H54 (cell line): ENCODE measurements around the gene FSTL1.
A peak's percentile ranks its signal among the peaks of the same experiment; 100 is the strongest.

Source experiments
- DNase-seq: peaks from one replicate; pipeline ENCODE4 v3.0.0; 2011; ENCODE audit warnings: low spot score, mixed read lengths; ENCODE audit not compliant: insufficient read length
- FAIRE-seq: peaks from 3 replicates; lab custom pipeline; 2011; peaks lifted over from hg19 to GRCh38; lab: Jason Lieb, UNC
- POLR2A ChIP-seq: IDR thresholded peaks from 2 replicates; pipeline ENCODE4 v1.6.1; 2011; ENCODE audit warnings: low read depth, mild to moderate bottlenecking, low read length

The FSTL1 gene, protein sequence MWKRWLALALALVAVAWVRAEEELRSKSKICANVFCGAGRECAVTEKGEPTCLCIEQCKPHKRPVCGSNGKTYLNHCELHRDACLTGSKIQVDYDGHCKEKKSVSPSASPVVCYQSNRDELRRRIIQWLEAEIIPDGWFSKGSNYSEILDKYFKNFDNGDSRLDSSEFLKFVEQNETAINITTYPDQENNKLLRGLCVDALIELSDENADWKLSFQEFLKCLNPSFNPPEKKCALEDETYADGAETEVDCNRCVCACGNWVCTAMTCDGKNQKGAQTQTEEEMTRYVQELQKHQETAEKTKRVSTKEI

DNA sequence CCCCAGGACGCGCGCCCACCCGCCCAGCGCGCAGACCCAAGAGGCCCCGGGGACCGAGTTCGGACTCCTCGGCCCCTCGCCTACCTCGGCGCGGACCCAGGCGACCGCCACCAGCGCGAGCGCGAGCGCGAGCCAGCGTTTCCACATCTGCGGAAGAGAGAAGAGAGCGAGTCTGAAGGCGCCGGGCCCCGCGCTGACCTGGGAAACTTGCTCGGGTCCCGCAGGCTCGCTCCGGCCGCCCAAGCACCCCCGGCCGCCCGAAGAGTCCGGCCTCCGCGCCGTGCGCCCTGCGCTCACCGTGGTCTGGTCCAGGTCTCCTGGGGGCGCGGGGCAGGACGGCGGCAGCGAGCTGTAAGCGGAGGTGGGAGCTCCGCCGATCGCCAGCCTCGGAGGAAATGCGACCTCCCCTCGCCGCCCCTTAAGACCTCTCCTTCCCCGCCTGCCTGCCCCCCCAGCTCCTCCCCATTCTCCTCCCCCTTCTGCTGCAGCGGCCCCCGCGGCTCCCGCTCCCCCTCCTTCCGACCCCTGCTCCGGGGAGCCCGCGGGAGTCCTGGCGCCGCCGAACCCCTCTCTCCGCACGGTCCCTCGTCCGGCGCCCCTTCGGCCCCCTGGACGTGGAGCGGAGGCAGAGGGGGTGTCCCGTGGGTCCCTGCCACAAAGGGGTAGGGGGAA, at the start of gene FSTL1:
TSS of gene FSTL1 (minus strand) at position 393 of the 672 bp plus-strand sequence. CDS start at position 147, 246 bp downstream.
- FAIRE-seq (no peak), DNase-seq (peak; percentile 51)
- TF ChIP-seq POLR2A, result peak; percentile 98

GRCh38 chr3:120498556-120499346, 48.0 kb upstream of the FSTL1 start:
- TF ChIP-seq POLR2A, result no peak
- DNase-seq (peak; percentile 20), FAIRE-seq (peak; percentile 94)

GRCh38 chr3:120497818-120498217, 47.0 kb upstream of the FSTL1 start:
- no peak for TF ChIP-seq POLR2A
- DNase-seq (no peak), FAIRE-seq (no peak)

GRCh38 chr3:120497336-120497735, 46.5 kb upstream of the FSTL1 start:
- FAIRE-seq (peak; percentile 75), DNase-seq (no peak)
- no peak for TF ChIP-seq POLR2A

- DNase-seq, result peak; percentile 51
Observed at GRCh38 chr3:120496278-120497002, 45.6 kb upstream of the FSTL1 start.

GRCh38 chr3:120495809-120496208, 45.0 kb upstream of the FSTL1 start:
- DNase-seq (no peak), FAIRE-seq (no peak)
- TF ChIP-seq POLR2A, result no peak

More at GRCh38 chr3:120496278-120497002, 45.6 kb upstream of the FSTL1 start:
- peak; percentile 41 for FAIRE-seq
- no peak for TF ChIP-seq POLR2A

- FAIRE-seq (no peak), DNase-seq (no peak)
- no peak for TF ChIP-seq POLR2A
Observed at GRCh38 chr3:120492103-120492502, 41.3 kb upstream of the FSTL1 start.

- FAIRE-seq (no peak), DNase-seq (no peak)
- no peak for TF ChIP-seq POLR2A
Observed at GRCh38 chr3:120489421-120489820, 38.6 kb upstream of the FSTL1 start.

DNA sequence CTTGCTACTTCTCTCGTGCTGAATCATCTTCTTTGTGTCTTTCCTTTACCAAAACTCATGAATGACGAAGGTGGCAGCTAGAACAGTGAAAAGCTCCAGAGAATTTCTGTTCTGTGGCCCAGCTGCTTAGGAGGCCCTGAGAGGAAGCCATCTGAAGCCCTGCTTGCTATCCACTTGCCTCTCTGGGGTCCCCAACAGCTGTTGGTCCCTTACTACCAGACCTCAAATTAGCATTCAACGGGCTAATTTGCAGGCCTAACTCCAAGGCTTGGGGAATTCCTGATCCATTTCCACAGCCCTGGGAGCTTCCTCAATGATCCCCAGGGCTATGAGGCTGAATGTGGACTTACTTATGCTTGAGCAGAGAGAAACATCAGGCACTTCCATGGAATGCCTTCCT, 37.5 kb upstream of the FSTL1 start:
- FAIRE-seq, result no peak
- no peak for DNase-seq
- TF ChIP-seq POLR2A, result no peak

GRCh38 chr3:120487191-120487650, 36.4 kb upstream of the FSTL1 start:
- no peak for DNase-seq
- TF ChIP-seq POLR2A, result no peak
- FAIRE-seq, result no peak

DNA sequence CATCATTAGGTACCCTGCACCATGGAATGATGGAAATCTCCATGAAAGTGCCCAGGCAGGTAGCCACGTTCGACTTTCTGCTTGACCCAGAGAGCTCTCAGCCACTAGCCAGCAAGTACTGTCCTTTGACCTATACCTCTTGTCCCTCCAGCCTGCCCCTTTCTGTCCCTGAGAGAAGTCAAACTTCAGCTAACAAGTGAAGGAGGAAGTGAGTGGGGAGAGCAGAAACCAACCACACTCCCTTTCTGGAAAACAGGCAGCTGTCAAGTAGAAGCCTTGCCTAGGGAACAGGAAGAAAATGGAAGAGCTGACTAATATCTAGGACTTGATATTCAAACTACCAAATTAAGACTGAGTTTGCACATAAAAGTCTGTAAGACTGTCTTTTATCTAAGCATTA, 30.3 kb upstream of the FSTL1 start:
- no peak for DNase-seq
- FAIRE-seq, result no peak
- no peak for TF ChIP-seq POLR2A

GRCh38 chr3:120477781-120478180, 27.0 kb upstream of the FSTL1 start:
- DNase-seq (no peak), FAIRE-seq (no peak)
- TF ChIP-seq POLR2A, result no peak

DNA sequence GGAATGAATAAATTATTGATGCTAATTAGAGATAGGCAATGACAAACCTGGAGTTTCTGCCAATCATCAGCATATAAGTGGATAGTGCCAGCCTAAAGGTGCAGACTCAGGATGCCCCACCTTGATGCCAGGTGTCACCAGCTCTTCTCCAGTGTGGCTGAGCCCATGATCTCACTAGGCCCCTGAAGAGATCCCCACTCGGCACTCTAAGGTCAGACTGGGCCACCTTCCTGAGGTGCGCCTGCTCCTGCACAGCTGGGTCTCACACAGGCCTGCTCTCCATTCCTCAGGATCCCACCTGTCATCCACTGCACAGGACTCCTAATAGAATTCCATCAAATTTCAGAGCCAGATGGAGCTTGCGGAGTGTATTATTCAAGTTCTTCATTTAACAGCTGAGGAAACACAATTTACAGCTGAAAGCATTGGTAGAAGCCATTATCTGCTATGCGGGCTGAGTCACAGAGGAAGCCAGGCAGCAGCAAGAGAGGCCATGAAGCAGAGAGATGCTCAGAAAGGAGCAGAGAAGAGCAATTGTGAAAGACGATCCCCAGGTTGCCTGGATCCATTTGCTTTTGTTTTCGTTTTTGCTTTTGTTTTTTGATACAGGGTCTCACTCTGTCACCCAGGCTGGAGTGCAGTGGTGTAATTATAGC, 25.1 kb upstream of the FSTL1 start:
- DNase-seq, result no peak
- no peak for FAIRE-seq
- no peak for TF ChIP-seq POLR2A
